HepG2 (cell line): ENCODE results near the gene CHTF8. TPM values are rescaled to one million over a fixed set of nuclear protein-coding genes. Genes with fewer than 3 reads are reported as not detected.

Source experiments
- ARHGAP35 ChIP-seq: sonication (generic); formaldehyde crosslinking; IDR thresholded peaks from 2 replicates; pipeline ENCODE4 v1.9.0; 2022; ENCODE audit warnings: mild to moderate bottlenecking, inconsistent platforms, moderate library complexity, missing genetic modification reagents, borderline replicate concordance
- ARNT ChIP-seq: fragments of 450-650 bp; IDR thresholded peaks from 2 replicates; pipeline ENCODE4 v1.6.1; 2017
- HNRNPH1 ChIP-seq: fragments of 200-400 bp; formaldehyde crosslinking; optimal IDR thresholded peaks from 2 replicates; pipeline ENCODE3; 2017; ENCODE audit warnings: mild to moderate bottlenecking, low read depth, low read length
- KLF15 ChIP-seq: sonication (generic); formaldehyde crosslinking; IDR thresholded peaks from 2 replicates; pipeline ENCODE4 v1.8.1; 2023; ENCODE audit warnings: borderline replicate concordance, mild to moderate bottlenecking, inconsistent platforms, missing genetic modification reagents, mixed read lengths
- NR2F6 ChIP-seq, 2 experiments: IDR thresholded peaks; 2 replicates each; pipeline ENCODE4 v1.6.1; 2016; ENCODE audit warnings: antibody characterized with exemption in 1 of 2, mild to moderate bottlenecking in 1 of 2
- RARG ChIP-seq: sonication (generic); formaldehyde crosslinking; IDR thresholded peaks from 2 replicates; pipeline ENCODE4 v1.4.0; 2020; ENCODE audit warnings: low read depth, mild to moderate bottlenecking, missing genetic modification reagents
- RFX1 ChIP-seq: fragments of 450-650 bp; IDR thresholded peaks from 2 replicates; pipeline ENCODE4 v1.6.1; 2017
- SIX1 ChIP-seq: sonication (generic); formaldehyde crosslinking; IDR thresholded peaks from 2 replicates; pipeline ENCODE4 v1.4.0; 2020; ENCODE audit warnings: missing genetic modification reagents, borderline replicate concordance
- ZFP36L1 ChIP-seq: sonication (generic); formaldehyde crosslinking; IDR thresholded peaks from 2 replicates; pipeline ENCODE4 v1.8.0; 2022; ENCODE audit warnings: mild to moderate bottlenecking, missing genetic modification reagents, moderate library complexity
- ZMAT3 ChIP-seq: sonication (generic); formaldehyde crosslinking; conservative IDR thresholded peaks from 2 replicates; pipeline ENCODE4 v1.7.0; 2021; ENCODE audit warnings: missing genetic modification reagents
- ZNF282 ChIP-seq: fragments of 450-650 bp; IDR thresholded peaks from 2 replicates; pipeline ENCODE4 v1.6.1; 2018; ENCODE audit not compliant: partially characterized antibody
- ZNF296 ChIP-seq: sonication (generic); formaldehyde crosslinking; conservative IDR thresholded peaks from 2 replicates; pipeline ENCODE4 v1.5.0; 2020; ENCODE audit warnings: mild to moderate bottlenecking, missing genetic modification reagents
- ZNF567 ChIP-seq: sonication (generic); formaldehyde crosslinking; IDR thresholded peaks from 2 replicates; pipeline ENCODE4 v1.8.1; 2023; ENCODE audit warnings: mild to moderate bottlenecking, missing genetic modification reagents, borderline replicate concordance
- ZSCAN9 ChIP-seq: IDR thresholded peaks from 2 replicates; pipeline ENCODE4 v1.6.1; 2016; ENCODE audit warnings: borderline replicate concordance
- polyA plus RNA-seq, 8 experiments: library from polyadenylated mRNA; depleted of rRNA in 3 of 8; stranded (reverse) in 7 of 8; unstranded in 1 of 8; fragments of >200 nt; fragmentation: Illumina TruSeq in 4 of 8; extraction: Trizol in 4 of 8; gene quantifications; 2 replicates each; pipeline versions ENCODE4 v1.2.1 to v1.2.3, GENCODE V29; 2011 to 2016; ENCODE audit warnings: low read depth in 4 of 8, missing spikeins in 1 of 8, mixed read lengths in 1 of 8; ENCODE audit not compliant: insufficient read depth in 1 of 8
- total RNA-seq, 5 experiments: library from RNA; depleted of rRNA; stranded (reverse); fragments of >200 nt; fragmentation: Illumina TruSeq; extraction: Trizol; gene quantifications; 2 replicates each; pipeline ENCODE4 v1.2.3, GENCODE V29; 2016; ENCODE audit warnings: low read depth in 1 of 5
- TF ChIP-seq, protein P1 (sequence below): sonication (generic); formaldehyde crosslinking; IDR thresholded peaks from 2 replicates; pipeline ENCODE4 v1.9.0; 2022; ENCODE audit warnings: missing genetic modification reagents, mild to moderate bottlenecking, borderline replicate concordance
- TF ChIP-seq, protein P2 (sequence below): sonication (generic); formaldehyde crosslinking; IDR thresholded peaks from 2 replicates; pipeline ENCODE4 v1.4.0; 2020; ENCODE audit warnings: mild to moderate bottlenecking, missing genetic modification reagents
- TF ChIP-seq, protein P3 (sequence below): sonication (generic); formaldehyde crosslinking; IDR thresholded peaks from 2 replicates; pipeline ENCODE4 v1.4.0; 2020; ENCODE audit warnings: missing genetic modification reagents

Gene CHTF8
- total and polyA plus RNA-seq, 2 of the 13 experiments (the other 11 are each of a cell fraction or from before 2014, with no cell fraction given): 37.2 to 67.5 TPM

DNA sequence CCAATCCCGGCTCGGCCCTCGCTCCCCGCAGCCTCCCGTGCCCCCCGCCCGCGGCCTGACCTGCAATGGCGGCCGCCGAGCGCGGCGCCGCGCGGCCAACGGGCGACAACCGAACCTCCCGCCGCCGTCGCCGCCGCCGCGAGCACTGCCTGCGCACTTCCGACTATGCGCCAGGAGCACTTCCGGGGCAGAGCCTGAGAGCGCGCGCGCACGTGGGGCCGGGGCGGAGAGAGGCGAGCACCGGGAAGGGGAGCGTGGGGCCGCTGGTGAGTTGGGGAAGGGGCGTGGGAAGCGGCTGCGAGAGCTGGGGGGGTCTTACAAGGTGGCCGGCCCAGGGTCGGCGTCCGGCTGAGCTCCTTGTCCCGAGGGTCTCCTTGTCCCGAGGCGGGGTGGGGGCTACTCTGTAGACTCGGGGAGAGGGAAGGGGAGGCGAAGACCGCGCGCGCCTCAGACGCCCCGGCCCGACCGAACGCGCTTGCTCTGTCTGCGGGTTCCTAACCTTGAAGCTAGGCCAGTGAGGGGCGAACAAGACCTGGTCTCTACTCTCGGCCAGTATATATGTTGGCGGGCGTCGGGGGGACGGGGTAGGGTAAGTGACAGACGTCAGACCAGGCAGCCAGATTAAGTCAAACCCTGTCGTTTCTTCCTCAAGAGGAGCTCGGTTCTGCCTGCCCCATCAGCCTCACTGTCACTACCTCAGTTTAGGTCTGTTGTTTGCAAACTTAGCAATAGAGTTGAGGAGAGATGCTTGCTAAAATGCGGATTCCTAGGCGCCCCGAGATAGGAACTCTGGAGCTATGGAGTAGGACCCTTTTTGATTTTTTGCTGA, at the start of gene CHTF8, which contains the start of gene UTP4 (continued):
- TF ChIP-seq ARNT (no peak), RARG (no peak), ZNF296 (no peak; the same call in 1 of the 2 replicates), RFX1 (no peak), KLF15 (CRISPR knock-in tag) (peak; percentile 34; the same call in 1 of the 2 replicates), ZNF282 (no peak), ZMAT3 (CRISPR knock-in tag) (peak; percentile 95), HNRNPH1 (no peak), ZNF567 (CRISPR knock-in tag) (no peak), ZSCAN9 (CRISPR knock-in tag) (no peak; the same call in 1 of the 2 replicates), NR2F6 (IDR thresholded peaks at IDR 0.05) (no peak), NR2F6 (CRISPR knock-in tag; IDR thresholded peaks at IDR 0.05) (peak; percentile 6; the same call in 1 of the 2 replicates), ZFP36L1 (CRISPR knock-in tag) (no peak; the same call in none of the 2 replicates), ARHGAP35 (CRISPR knock-in tag) (0 out of 2 replicates have a peak, but pooled peaks have one; percentile 63), SIX1 (no peak)
- TF ChIP-seq, protein P1, sequence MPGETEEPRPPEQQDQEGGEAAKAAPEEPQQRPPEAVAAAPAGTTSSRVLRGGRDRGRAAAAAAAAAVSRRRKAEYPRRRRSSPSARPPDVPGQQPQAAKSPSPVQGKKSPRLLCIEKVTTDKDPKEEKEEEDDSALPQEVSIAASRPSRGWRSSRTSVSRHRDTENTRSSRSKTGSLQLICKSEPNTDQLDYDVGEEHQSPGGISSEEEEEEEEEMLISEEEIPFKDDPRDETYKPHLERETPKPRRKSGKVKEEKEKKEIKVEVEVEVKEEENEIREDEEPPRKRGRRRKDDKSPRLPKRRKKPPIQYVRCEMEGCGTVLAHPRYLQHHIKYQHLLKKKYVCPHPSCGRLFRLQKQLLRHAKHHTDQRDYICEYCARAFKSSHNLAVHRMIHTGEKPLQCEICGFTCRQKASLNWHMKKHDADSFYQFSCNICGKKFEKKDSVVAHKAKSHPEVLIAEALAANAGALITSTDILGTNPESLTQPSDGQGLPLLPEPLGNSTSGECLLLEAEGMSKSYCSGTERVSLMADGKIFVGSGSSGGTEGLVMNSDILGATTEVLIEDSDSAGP: peak; percentile 82
- TF ChIP-seq, protein P2, sequence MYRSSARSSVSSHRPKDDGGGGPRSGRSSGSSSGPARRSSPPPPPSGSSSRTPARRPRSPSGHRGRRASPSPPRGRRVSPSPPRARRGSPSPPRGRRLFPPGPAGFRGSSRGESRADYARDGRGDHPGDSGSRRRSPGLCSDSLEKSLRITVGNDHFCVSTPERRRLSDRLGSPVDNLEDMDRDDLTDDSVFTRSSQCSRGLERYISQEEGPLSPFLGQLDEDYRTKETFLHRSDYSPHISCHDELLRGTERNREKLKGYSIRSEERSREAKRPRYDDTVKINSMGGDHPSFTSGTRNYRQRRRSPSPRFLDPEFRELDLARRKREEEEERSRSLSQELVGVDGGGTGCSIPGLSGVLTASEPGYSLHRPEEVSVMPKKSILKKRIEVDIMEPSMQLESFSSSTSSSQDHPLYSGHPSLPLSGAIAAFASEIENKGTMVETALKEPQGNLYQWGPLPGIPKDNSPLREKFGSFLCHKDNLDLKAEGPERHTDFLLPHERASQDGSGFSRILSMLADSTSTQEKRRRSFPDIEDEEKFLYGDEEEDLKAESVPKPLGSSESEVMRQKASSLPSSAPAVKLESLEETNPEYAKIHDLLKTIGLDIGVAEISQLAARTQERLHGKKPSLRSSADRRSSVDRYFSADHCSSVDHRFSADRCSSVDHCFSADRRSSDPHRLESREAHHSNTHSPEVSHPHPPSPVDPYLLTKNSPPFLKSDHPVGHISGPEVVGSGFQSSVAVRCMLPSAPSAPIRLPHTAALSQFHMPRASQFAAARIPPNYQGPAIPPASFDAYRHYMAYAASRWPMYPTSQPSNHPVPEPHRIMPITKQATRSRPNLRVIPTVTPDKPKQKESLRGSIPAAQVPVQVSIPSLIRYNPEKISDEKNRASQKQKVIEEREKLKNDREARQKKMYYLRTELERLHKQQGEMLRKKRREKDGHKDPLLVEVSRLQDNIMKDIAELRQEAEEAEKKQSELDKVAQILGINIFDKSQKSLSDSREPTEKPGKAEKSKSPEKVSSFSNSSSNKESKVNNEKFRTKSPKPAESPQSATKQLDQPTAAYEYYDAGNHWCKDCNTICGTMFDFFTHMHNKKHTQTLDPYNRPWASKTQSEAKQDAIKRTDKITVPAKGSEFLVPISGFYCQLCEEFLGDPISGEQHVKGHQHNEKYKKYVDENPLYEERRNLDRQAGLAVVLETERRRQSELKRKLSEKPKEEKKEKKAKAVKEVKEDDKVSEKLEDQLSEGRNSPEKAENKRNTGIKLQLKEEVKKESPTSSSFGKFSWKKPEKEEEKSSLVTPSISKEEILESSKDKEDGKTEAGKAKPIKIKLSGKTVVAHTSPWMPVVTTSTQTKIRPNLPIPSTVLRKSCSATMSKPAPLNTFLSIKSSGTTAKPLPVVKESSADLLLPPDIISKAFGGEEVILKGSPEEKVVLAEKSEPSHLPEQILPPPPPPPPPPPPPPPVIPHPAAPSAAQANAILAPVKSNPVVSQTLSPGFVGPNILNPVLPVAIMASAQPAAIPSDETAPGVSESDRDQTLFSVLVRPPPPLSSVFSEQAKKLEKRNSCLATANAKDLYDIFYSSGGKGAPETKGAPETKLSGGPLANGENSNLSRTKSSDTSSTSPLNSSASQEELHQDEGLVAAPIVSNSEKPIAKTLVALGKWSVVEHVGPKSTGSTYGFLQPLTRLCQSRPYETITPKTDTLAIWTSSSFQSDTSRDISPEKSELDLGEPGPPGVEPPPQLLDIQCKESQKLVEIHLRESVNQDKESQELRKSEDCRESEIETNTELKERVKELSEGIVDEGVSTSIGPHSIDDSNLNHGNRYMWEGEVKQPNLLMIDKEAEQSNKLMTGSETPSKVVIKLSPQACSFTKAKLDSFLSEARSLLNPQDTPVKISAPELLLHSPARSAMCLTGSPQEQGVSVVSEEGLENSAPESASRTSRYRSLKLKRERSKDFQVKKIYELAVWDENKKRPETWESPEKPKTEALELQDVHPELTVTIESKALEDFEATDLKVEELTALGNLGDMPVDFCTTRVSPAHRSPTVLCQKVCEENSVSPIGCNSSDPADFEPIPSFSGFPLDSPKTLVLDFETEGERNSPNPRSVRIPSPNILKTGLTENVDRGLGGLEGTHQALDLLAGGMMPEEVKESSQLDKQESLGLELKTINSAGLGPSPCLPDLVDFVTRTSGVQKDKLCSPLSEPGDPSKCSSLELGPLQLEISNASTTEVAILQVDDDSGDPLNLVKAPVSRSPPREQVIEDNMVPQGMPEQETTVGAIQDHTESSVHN (CRISPR knock-in tag): peak; percentile 58; the same call in 1 of the 2 replicates
- TF ChIP-seq, protein P3, sequence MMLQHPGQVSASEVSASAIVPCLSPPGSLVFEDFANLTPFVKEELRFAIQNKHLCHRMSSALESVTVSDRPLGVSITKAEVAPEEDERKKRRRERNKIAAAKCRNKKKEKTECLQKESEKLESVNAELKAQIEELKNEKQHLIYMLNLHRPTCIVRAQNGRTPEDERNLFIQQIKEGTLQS (CRISPR knock-in tag): 0 out of 2 replicates have a peak, but pooled peaks have one; percentile 26
